ENCODE data around the gene MACROD2.

The MACROD2 gene

DNA sequence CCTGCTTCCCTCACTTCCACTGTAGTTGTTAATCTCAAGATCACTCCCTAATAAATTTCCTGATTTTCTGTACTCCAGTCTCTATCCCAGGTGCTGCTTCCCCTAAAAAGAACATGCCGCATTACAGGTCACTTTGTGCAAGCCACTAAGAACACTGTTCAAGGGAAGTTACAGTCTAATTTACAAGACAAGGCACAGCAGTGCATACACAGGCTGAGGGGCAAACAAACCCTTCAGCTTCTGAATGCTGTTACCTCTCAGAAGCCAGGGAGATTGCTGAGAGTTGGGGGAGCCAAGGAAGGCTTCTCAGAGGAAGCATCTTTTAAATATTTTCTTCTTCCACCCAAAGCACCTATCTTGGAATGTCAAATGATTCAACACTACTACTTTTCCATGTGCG, 787.4 kb downstream of the MACROD2 start:
- no peak for DNase-seq

GRCh38 chr20:14783766-14784165, 788.5 kb downstream of the MACROD2 start:
- no peak for DNase-seq

- no peak for DNase-seq
Measured at GRCh38 chr20:14785065-14785743, 789.9 kb downstream of the MACROD2 start.

- DNase-seq, result no peak
Measured at GRCh38 chr20:14790190-14790589, 794.9 kb downstream of the MACROD2 start.

- no peak for DNase-seq
Measured at GRCh38 chr20:14790771-14791620, 795.7 kb downstream of the MACROD2 start.

DNA sequence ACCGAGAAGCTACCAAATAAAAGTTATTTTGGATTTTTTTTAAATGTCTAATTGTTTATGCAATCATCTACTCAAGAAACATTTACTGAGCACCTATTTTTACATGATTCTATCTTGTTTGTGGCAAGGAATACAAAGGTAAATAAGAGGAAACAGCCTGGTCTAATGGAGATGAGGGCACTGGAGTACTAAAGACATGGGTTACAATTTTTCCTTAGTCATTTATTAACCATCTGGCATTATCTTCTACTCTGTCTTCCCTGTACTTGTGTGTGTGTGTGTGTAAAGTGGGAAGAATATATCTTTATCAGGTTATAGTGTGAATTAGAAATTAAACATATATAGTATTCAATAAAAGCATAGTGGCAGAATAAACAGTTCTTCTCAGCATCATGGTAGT, 797.6 kb downstream of the MACROD2 start:
- no peak for DNase-seq

DNA sequence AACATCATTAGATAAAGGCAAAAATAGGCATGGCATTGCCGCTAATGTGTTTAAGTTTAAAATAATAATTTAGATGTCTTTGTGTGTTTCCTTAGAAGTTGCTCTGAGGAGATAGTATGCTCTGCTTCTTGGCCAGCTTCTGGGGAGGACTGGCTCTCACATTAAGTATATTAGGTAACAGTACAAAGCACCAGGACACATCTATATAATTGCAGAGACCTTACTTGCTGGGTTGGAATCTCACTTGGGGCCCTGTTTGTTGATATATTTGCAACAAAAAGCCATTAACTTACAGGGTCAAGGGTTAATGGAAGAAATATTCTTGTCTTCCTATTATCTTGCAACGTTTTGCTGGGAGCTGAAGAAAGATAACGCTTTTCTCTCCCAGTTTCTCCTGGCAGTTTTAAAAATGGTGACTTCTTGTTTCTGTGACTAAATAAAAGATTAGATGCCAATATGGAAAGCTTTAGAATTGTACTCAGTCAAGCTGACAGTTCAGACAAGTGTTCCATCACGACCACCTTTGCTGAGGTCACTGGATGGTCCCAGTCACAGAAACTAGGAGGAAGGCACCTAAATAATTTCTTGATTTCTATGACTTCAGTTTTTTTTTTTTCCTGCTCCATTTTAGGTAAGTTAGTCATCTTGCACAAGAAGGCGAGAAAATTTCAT, 804.4 kb downstream of the MACROD2 start:
- no peak for DNase-seq

DNA sequence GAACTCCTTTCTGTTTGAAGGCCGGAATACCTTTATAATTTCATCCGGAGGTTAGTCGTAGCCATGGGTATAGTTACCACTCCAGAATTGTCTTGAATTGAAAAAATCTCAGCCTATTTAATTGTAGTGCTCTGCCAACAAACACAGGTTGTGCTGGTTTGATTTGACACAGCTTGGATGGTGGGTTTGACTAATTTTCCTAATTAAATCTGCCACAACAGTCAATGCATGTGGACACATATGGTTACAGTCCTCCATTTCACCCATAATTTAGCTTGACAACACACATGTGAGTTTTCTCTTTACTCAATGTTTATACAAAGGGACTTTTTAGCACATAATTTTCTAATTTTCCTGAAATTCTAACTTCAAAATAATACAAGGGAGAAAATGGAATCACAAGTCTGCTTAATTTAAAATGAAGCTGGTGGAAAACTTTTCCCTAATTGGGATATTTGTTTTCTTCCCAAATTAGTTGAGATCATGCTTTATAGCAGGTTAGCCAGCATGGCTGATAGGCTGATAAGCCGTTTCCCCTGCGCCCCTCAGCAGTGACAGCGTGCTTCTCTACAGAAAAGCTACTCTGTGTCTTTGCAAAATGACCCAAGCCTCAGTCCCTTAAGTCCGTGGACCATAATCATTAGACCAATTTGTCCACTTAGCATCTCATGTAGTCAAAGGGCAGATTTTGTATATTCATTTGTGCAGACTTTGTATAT, 805.5 kb downstream of the MACROD2 start:
- no peak for DNase-seq

DNA sequence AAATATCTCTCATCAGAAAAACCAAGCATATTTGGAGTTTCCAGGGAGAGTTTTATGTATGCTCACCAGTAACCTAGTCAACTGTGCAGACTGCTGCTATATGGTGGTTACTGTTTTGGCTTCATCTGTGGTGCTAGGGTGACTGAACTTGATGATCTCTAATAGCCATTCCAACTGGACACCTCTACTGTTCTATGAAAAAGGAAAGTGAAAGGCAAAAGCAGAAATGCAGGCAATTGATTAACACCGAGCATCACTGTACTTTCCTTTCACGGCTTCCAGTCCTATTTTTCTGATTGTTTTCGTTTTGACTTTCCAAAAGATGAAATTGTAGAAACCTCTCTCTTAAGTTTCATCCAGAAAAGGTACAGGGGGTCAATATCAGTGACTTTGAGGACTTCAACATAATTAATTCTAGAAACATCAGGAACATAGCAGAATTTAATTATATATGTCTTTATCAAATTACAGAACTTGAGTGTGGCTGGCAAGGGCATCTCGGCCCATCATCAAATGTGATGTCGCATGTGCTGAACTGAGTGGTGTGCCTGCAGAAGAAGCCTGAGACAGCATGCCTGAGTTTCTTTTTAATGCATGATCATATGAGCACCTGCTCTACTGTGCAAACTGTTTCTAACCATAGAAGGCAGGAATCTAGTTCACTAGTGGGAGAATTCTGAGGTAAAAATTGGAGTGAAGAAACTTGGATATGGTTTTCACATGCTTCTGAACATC, 806.4 kb downstream of the MACROD2 start:
- no peak for DNase-seq

DNA sequence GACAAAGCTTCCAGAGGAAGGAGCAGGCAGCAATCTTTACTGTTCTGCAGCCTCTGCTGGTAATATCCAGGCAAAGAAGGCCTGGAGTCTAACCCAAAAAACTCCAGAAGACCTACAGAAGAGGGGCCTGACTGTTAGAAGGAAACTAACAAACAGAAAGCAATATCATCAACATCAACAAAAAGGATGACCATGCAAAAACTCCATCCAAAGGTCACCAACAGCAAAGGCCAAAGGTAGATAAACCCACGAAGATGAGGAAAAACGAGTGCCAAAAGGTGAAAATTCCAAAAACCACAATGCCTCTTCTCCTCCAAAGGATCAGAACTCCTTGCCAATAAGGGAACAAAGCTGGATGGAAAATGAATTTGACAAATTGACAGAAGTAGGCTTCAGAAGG, 811.9 kb downstream of the MACROD2 start:
- no peak for DNase-seq

GRCh38 chr20:14815340-14815739, 820.0 kb downstream of the MACROD2 start:
- DNase-seq, result no peak

DNA sequence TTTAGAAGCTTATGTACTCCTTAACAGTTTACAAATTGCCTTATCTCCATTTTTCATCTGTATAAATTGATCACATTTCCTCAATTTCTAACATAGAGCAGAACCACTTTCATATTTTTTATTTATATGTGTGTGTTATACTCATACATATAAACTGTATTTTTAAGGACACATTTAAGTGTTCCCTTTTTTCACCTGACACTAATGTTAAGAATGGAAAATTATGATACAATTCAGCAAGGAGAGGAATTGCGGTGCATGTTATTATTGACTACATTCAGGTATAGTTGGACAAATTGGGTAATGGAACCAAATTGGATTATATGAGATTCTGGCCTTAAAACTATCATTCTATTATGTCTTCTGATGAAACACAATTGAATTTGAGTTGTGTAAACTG, 821.2 kb downstream of the MACROD2 start:
- no peak for DNase-seq

DNA sequence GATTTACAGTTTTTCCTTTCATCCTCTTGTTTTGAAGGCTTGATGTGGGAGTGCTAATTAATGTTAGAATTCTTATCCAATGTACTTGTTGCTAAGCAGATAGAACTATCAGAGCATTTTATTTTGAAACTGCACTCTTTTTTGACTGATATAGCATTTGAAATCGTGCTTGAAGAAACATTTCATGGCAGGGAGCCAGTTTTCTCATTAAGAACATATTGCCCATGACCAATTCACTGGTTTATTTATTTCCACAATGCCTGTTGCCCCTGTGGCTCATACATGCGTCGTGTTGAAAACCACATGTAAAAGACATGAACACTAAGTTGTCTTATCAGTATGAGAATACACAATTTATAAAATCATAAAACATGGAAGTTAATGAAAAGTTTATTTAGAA, 821.8 kb downstream of the MACROD2 start:
- DNase-seq, result no peak

DNA sequence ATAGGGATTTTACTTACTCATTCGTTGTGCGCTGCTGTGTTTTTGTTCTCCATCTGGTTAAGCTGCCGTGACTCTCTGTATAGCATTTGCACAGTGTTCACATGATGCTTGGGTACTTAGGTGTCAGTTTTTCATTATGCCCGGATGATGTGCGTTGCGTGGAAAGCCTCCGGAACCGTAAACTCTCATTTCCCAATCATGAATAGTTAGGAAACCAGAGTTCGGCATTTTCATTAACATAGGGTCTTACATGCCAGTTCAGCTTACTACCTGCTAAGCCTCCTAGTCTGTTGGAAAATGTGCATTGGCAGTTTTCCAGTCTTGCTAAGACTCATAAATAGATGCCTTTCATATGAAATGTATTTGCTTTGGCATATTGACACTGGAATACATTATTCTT, 825.5 kb downstream of the MACROD2 start:
- no peak for DNase-seq

DNA sequence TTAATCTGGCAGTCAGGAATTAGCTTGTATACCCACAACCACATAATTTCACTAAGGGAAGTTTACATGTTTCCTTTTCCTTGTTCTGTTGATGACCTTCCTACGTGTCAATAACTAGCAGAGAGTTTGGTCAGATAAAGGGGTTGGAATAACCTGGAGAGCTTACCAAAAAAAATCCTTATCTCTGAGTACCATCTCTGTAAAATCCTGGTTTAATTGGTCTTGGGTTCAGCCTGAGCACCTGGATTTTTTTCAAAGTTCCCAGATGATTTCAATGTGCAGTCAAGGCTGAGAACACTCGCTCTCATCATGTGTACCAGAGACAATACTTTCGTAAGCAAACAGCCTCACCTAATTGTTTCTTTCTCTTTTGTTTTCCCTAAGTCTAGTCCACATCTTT, 825.9 kb downstream of the MACROD2 start:
- DNase-seq, result no peak

GRCh38 chr20:14824996-14825395, 829.7 kb downstream of the MACROD2 start:
- DNase-seq, result no peak

DNA sequence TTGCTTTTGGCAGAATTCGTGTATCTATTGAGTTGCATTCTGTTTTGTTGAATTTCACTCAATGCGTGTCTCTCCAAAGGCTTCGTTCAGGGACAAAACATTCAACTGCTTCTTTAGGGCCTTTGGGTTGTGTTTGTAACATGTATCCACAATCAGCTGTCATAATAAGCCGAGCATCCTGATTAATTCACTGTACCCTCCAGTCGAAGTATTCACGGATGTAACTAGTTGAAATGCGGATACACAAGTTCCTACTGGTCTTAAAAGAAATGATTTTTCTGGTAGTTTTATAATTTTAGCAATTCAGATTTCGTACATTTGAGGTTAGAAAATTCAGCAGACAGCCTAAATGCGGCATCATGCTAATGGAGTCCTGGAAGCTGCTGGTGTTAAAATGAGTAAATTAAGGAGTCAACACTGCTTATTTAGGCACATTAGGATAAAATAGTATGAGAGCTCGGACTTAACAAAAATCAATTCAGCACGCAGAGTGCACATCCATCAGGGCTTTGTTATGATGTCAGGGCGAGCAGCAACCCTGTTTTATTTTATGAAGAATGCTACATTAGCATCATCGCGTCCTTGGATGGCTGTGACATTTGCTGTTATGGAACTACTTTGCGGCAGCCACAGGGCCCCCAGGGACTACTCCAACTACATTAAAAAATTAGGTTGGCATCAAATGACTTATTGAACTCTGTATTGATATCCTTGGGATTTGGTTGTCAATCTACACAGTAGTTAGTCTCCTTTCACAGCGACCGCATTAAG, 831.4 kb downstream of the MACROD2 start:
- DNase-seq, result no peak

DNA sequence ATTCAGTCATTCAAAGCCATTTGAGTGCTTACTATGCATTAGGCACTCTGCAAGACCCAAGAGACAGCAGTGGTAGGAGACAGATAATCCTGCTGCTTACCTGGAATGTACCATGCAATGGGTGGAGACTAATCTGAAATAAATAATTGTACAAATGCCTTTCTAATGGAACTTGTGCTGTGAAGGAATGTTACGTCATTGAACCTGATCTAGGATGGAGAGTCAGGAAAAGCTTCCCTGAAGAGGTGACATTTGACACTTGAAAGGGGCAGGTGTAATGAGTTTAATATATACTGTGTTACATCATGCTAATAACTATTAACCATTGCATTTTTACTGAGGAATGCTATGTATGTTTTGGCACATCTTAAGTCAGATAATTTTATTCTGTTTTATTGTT, 833.1 kb downstream of the MACROD2 start:
- DNase-seq, result no peak

GRCh38 chr20:14829906-14830305, 834.6 kb downstream of the MACROD2 start:
- DNase-seq, result no peak

- DNase-seq, result no peak
Measured at GRCh38 chr20:14830466-14830865, 835.1 kb downstream of the MACROD2 start.

- no peak for DNase-seq
Measured at GRCh38 chr20:14830899-14831298, 835.6 kb downstream of the MACROD2 start.

- no peak for DNase-seq
Measured at GRCh38 chr20:14832630-14833029, 837.3 kb downstream of the MACROD2 start.
